GM23338 (cell line): ENCODE measurements around the gene ENPP5. TPM values are rescaled to one million over a fixed set of nuclear protein-coding genes. Genes with fewer than 3 reads are reported as not detected.

Experiments used
- ATAC-seq: fragments of 200-7000 bp; cut with Tn5 transposase; 3 replicates; pipeline ENCODE4 v1.9.1; 2020
- DNase-seq: peaks from one replicate; pipeline ENCODE4 v3.0.0-alpha.2; 2015; ENCODE audit warnings: low spot score
- H2AFZ ChIP-seq: fragments of 200-600 bp; sonication (generic); 2 replicates; pipeline ENCODE4 v1.8.0; 2016; ENCODE audit warnings: antibody characterized with exemption, mild to moderate bottlenecking, moderate library complexity
- H3F3A ChIP-seq: fragments of 200-600 bp; sonication (generic); replicated peaks from 2 replicates; pipeline ENCODE4 v1.8.0; 2017; ENCODE audit warnings: antibody characterized with exemption, mixed run types, low read depth
- H3K27ac ChIP-seq: fragments of 200-600 bp; sonication (generic); 2 replicates; pipeline ENCODE4 v1.6.1; 2016; ENCODE audit warnings: low read depth
- H3K27me3 ChIP-seq: fragments of 200-600 bp; sonication (generic); 2 replicates; pipeline ENCODE4 v1.8.0; 2016; ENCODE audit warnings: mild to moderate bottlenecking, mixed run types, moderate library complexity; ENCODE audit not compliant: insufficient read depth
- H3K36me3 ChIP-seq: fragments of 200-600 bp; sonication (generic); 2 replicates; pipeline ENCODE4 v1.8.0; 2016; ENCODE audit warnings: mild to moderate bottlenecking; ENCODE audit not compliant: insufficient read depth
- H3K4me1 ChIP-seq: fragments of 200-600 bp; sonication (generic); 2 replicates; pipeline ENCODE4 v1.8.0; 2016; ENCODE audit warnings: mild to moderate bottlenecking, moderate library complexity; ENCODE audit not compliant: insufficient read depth
- H3K4me2 ChIP-seq: fragments of 200-600 bp; sonication (generic); 2 replicates; pipeline ENCODE4 v1.7.1; 2017; ENCODE audit warnings: mixed run types
- H3K4me3 ChIP-seq: fragments of 200-600 bp; sonication (generic); 2 replicates; pipeline ENCODE4 v1.6.1; 2016; ENCODE audit warnings: mixed run types
- H3K79me2 ChIP-seq: fragments of 200-600 bp; sonication (generic); replicated peaks from 2 replicates; pipeline ENCODE4 v1.8.0; 2017; ENCODE audit warnings: mild to moderate bottlenecking; ENCODE audit not compliant: insufficient read depth
- H3K9me2 ChIP-seq: fragments of 200-600 bp; sonication (generic); 2 replicates; pipeline ENCODE4 v1.8.0; 2017; ENCODE audit not compliant: insufficient read depth
- H4K20me1 ChIP-seq: fragments of 200-600 bp; sonication (generic); replicated peaks from 2 replicates; pipeline ENCODE4 v1.8.0; 2017; ENCODE audit warnings: mild to moderate bottlenecking; ENCODE audit not compliant: insufficient read depth
- H3K27ac Mint-ChIP-seq: 2 replicates; pipeline ENCODE4 v1.8.0; 2020; ENCODE audit warnings: inconsistent platforms, mild to moderate bottlenecking, moderate library complexity, mixed read lengths
- H3K27me3 Mint-ChIP-seq: 3 replicates; pipeline ENCODE4 v1.8.0; 2022; ENCODE audit warnings: low read depth, mild to moderate bottlenecking, moderate library complexity, mixed read lengths, inconsistent platforms; ENCODE audit not compliant: insufficient read depth, poor library complexity
- H3K36me3 Mint-ChIP-seq: 3 replicates; pipeline ENCODE4 v1.8.0; 2021; ENCODE audit warnings: low read depth, mild to moderate bottlenecking, inconsistent platforms, moderate library complexity, mixed read lengths
- H3K4me1 Mint-ChIP-seq: 3 replicates; pipeline ENCODE4 v1.8.0; 2020; ENCODE audit warnings: mild to moderate bottlenecking, inconsistent platforms, mixed read lengths
- H3K4me3 Mint-ChIP-seq: 3 replicates; pipeline ENCODE4 v1.8.0; 2021; ENCODE audit warnings: moderate library complexity, mild to moderate bottlenecking, inconsistent platforms, mixed read lengths
- H3K9me3 Mint-ChIP-seq: 3 replicates; pipeline ENCODE4 v1.8.0; 2020; ENCODE audit warnings: moderate library complexity, mild to moderate bottlenecking, inconsistent platforms, mixed read lengths
- CTCF ChIP-seq, 2 experiments: fragments of 200-600 bp in 1 of 2; sonication (generic) in 1 of 2; conservative IDR thresholded peaks; 2 replicates each; pipeline versions ENCODE4 v1.5.1 to v1.6.1; 2016 to 2017; ENCODE audit warnings: antibody characterized with exemption in 2 of 2, low read depth in 2 of 2, mild to moderate bottlenecking in 2 of 2, moderate library complexity in 1 of 2
- STAT1 ChIP-seq: IDR thresholded peaks from one replicate; pipeline ENCODE4 v1.6.1; 2016; ENCODE audit warnings: antibody characterized with exemption; ENCODE audit not compliant: unreplicated experiment
- ZNF462 ChIP-seq: fragments of 250-450 bp; sonication (Bioruptor Pico); IDR thresholded peaks from 2 replicates; pipeline ENCODE4 v1.5.0; 2020; ENCODE audit warnings: mild to moderate bottlenecking, moderate library complexity
- polyA plus RNA-seq: library from polyadenylated mRNA; unstranded; fragments of >200 nt; fragmentation: Nextera tagmentation; extraction: Ambion mirVana; gene quantifications from 2 replicates; pipeline ENCODE4 v1.2.1, GENCODE V29; 2016
- total RNA-seq: library from RNA; depleted of rRNA; stranded (reverse); fragments of >200 nt; shearing (Covaris generic); gene quantifications from 2 replicates; pipeline ENCODE4 v1.2.3, GENCODE V29; 2014

ENPP5 gene
- total and polyA plus RNA-seq, 2 experiments from 2014 or later: 8.5 to 13.0 TPM

GRCh38 chr6:46136831-46137230 is 33.9 kb downstream of the ENPP5 start:
- H3K9me3 Mint-ChIP-seq: no peaks in the 10 kb centered on the region; the same call in 2 of the 3 replicates
- Histone ChIP-seq H3K4me3 (no peak overlapping the region), H2AFZ (no peak overlapping the region), H3K27ac (no peak overlapping the region), H4K20me1 (0 out of 2 replicates have a peak, but pooled peaks cover 3% of the 10 kb centered on the region), H3K9me2 (no peaks in the 10 kb centered on the region), H3K27me3 (no peaks in the 10 kb centered on the region), H3K79me2 (no peaks in the 10 kb centered on the region), H3K4me2 (no peak overlapping the region), H3K36me3 (no peaks in the 10 kb centered on the region), H3F3A (no peaks in the 10 kb centered on the region), H3K4me1 (no peaks in the 10 kb centered on the region)
- peaks cover 3% of the 10 kb centered on the region; the same call in 2 of the 3 replicates for H3K4me1 Mint-ChIP-seq
- H3K27me3 Mint-ChIP-seq: no peaks in the 10 kb centered on the region
- DNase-seq: no peak
- ATAC-seq: no peak
- TF ChIP-seq STAT1: no peak
- TF ChIP-seq ZNF462 (CRISPR knock-in tag): no peak
- no peaks in the 10 kb centered on the region for H3K36me3 Mint-ChIP-seq
- H3K4me3 Mint-ChIP-seq: no peak overlapping the region
- no peak overlapping the region for H3K27ac Mint-ChIP-seq

- 0 out of 2 replicates have a peak, but pooled peaks cover 3% of the 10 kb centered on the region for H4K20me1 ChIP-seq
- H3K36me3 ChIP-seq: no peaks in the 10 kb centered on the region
- Mint-ChIP-seq H3K9me3 (no peaks in the 10 kb centered on the region; the same call in 2 of the 3 replicates), H3K27me3 (peaks cover under 1% of the 10 kb centered on the region), H3K36me3 (no peaks in the 10 kb centered on the region), H3K4me3 (no peak overlapping the region), H3K27ac (no peak overlapping the region), H3K4me1 (no peaks in the 10 kb centered on the region)
- ATAC-seq (no peak), DNase-seq (no peak)
- H3K9me2 ChIP-seq: no peaks in the 10 kb centered on the region
- no peaks in the 10 kb centered on the region for H3K4me1 ChIP-seq
- no peak overlapping the region for H2AFZ ChIP-seq
- H3K27me3 ChIP-seq: peaks cover 6% of the 10 kb centered on the region
- no peak for TF ChIP-seq CTCF (conservative IDR thresholded peaks at IDR 0.05; ENCODE audit: low read depth in 2 of 2)
- no peak overlapping the region for H3K4me3 ChIP-seq
- H3K79me2 ChIP-seq: no peaks in the 10 kb centered on the region
- no peak overlapping the region for H3K27ac ChIP-seq
- H3K4me2 ChIP-seq: no peak overlapping the region
- no peaks in the 10 kb centered on the region for H3F3A ChIP-seq
These were observed 35.6 kb downstream of the ENPP5 start for GRCh38 chr6:46135176-46135575.
